ENCODE results near the gene MRPL43. TPM values are rescaled to one million over a fixed set of nuclear protein-coding genes. Genes with fewer than 3 reads are reported as not detected.

MRPL43 gene
- total RNA-seq, 1 donor from 2014 or later, result 85.4 TPM

GRCh38 chr10:101001659-101002035, 14.3 kb upstream of the MRPL43 start:
- Histone ChIP-seq H3K36me3 (peaks cover 2 to 28% of the 10 kb centered on the region in 2 donors), H3K27me3 (no peaks in the 10 kb centered on the region), H3K4me1 (peaks cover 36% of the 10 kb centered on the region), H3K27ac (peak overlapping the region; percentile 100), H3K4me3 (peak overlapping the region; percentile 79 to 92), H3K9me3 (no peaks in the 10 kb centered on the region)
- no peak for DNase-seq (ENCODE audit: extremely low spot score in 2 of 2)
- no peak for TF ChIP-seq POLR2AphosphoS5 (IDR thresholded peaks at IDR 0.05; ENCODE audit: insufficient read depth in 1 of 2, low read depth in 1 of 2)
- peak in 1 of 3 experiments; percentile 11 for TF ChIP-seq CTCF (IDR thresholded peaks at IDR 0.05)
- intact Hi-C loops (cut with DNase I), result no loop called here

GRCh38 chr10:101000915-101001658, 13.8 kb upstream of the MRPL43 start:
- H3K36me3 ChIP-seq, result peaks cover 2 to 22% of the 10 kb centered on the region in 2 donors
- intact Hi-C loops (cut with DNase I), result no loop called here
- H3K9me3 ChIP-seq, result no peaks in the 10 kb centered on the region
- no peaks in the 10 kb centered on the region for H3K27me3 ChIP-seq
- H3K27ac ChIP-seq, result peak overlapping the region; percentile 100
- DNase-seq (ENCODE audit: extremely low spot score in 2 of 2), result peak in 1 of 2 donors; percentile 98
- TF ChIP-seq CTCF (IDR thresholded peaks at IDR 0.05), result no peak
- peak in 1 of 2 donors; percentile 85 for TF ChIP-seq POLR2A (IDR thresholded peaks at IDR 0.05)
- TF ChIP-seq POLR2AphosphoS5 (IDR thresholded peaks at IDR 0.05; ENCODE audit: insufficient read depth in 1 of 2, low read depth in 1 of 2), result peak; percentile 94 to 98
- H3K4me3 ChIP-seq, result peak overlapping the region; percentile 79 to 92
- H3K4me1 ChIP-seq, result peaks cover 41% of the 10 kb centered on the region

GRCh38 chr10:101000127-101000914, 13.0 kb upstream of the MRPL43 start:
- peaks cover 0 to 15% of the 10 kb centered on the region in 2 donors for H3K36me3 ChIP-seq
- no peak for DNase-seq (ENCODE audit: extremely low spot score in 2 of 2)
- peak overlapping the region; percentile 79 to 92 for H3K4me3 ChIP-seq
- H3K27ac ChIP-seq, result peak overlapping the region; percentile 100
- no peaks in the 10 kb centered on the region for H3K27me3 ChIP-seq
- intact Hi-C loops (cut with DNase I), result no loop called here
- no peaks in the 10 kb centered on the region for H3K9me3 ChIP-seq
- TF ChIP-seq POLR2AphosphoS5 (IDR thresholded peaks at IDR 0.05; ENCODE audit: insufficient read depth in 1 of 2, low read depth in 1 of 2) (peak in 1 of 2 donors; percentile 25), CTCF (IDR thresholded peaks at IDR 0.05) (no peak), POLR2A (IDR thresholded peaks at IDR 0.05) (no peak)
- H3K4me1 ChIP-seq, result peaks cover 41% of the 10 kb centered on the region

- no peaks in the 10 kb centered on the region for H3K9me3 ChIP-seq
- DNase-seq (ENCODE audit: extremely low spot score in 2 of 2), result no peak
- peak within 1 kb of the TSS; percentile 79 to 92 for H3K4me3 ChIP-seq
- H3K4me1 ChIP-seq, result peaks cover 41% of the 10 kb centered on the region
- peak within 1 kb of the TSS; percentile 100 for H3K27ac ChIP-seq
- intact Hi-C loops (cut with DNase I), result loop anchor here (5.0 kb wide), 1 partner anchor 87 kb away; the partner anchor contains the start of gene SLF2
- TF ChIP-seq CTCF (IDR thresholded peaks at IDR 0.05), result no peak
- TF ChIP-seq POLR2A (IDR thresholded peaks at IDR 0.05), result no peak
- TF ChIP-seq POLR2AphosphoS5 (IDR thresholded peaks at IDR 0.05; ENCODE audit: insufficient read depth in 1 of 2, low read depth in 1 of 2), result no peak
- peaks cover 0 to 12% of the 10 kb centered on the region in 2 donors for H3K36me3 ChIP-seq
- H3K27me3 ChIP-seq, result no peaks in the 10 kb centered on the region
These were observed 12.4 kb upstream of the MRPL43 start, which contains the start of gene LZTS2 for GRCh38 chr10:100999742-101000126. Gene LZTS2 (plus strand): TSS chr10:100999808. CDS start chr10:101002539, 2,731 bp downstream.

All from vagina (tissue), 2 donors.